Endothelial cell of umbilical vein (primary cell): Measurements from ENCODE around the gene MTG1. TPM values are rescaled to one million over a fixed set of nuclear protein-coding genes. Genes with fewer than 3 reads are reported as not detected.

Experiments
- BruUV-seq: library from RNA; stranded (reverse); fragments of 400-500 nt; replicated peaks from 2 replicates; lab custom pipeline; 2021; lab: Mats Ljungman, UMichigan
- CTCF ChIA-PET: fragments of 300-600, 350-600 bp; sonication (Branson Sonifier 250); formaldehyde crosslinking; loops from one replicate; lab custom pipeline; 2021; ENCODE audit warnings: antibody characterized with exemption, inconsistent platforms; lab: Charles Lee
- POLR2A ChIA-PET: fragments of 300-600, 350-600 bp; sonication (Branson Sonifier 250); formaldehyde crosslinking; loops from one replicate; lab custom pipeline; 2021; ENCODE audit warnings: antibody characterized with exemption, inconsistent platforms; lab: Charles Lee
- DNase-seq: peaks from one replicate; pipeline ENCODE4 v3.0.0-alpha.2; 2011; ENCODE audit warnings: low read depth, low spot score
- FAIRE-seq: peaks from 2 replicates; lab custom pipeline; 2011; peaks lifted over from hg19 to GRCh38; lab: Jason Lieb, UNC
- H2AFZ ChIP-seq: 2 replicates; pipeline ENCODE4 v1.6.0; 2012; ENCODE audit warnings: low read depth, low read length, control low read depth, inconsistent platforms
- H3K27ac ChIP-seq: 2 replicates; pipeline ENCODE4 v1.5.1; 2011; ENCODE audit warnings: low read depth, mild to moderate bottlenecking, control low read depth, low read length, moderate library complexity; ENCODE audit not compliant: insufficient read depth
- H3K27me3 ChIP-seq, 2 experiments: 2 replicates each; pipeline versions ENCODE4 v1.6.0 to v1.6.1; 2011; ENCODE audit warnings: low read length in 2 of 2, mixed read lengths in 1 of 2; ENCODE audit not compliant: control insufficient read depth in 2 of 2, insufficient read depth in 2 of 2
- H3K36me3 ChIP-seq, 2 experiments: 2 replicates in 1 of 2; 3 replicates in 1 of 2; pipeline ENCODE4 v1.5.1; 2011; ENCODE audit warnings: low read length in 2 of 2, mild to moderate bottlenecking in 1 of 2, moderate library complexity in 1 of 2; ENCODE audit not compliant: control insufficient read depth in 2 of 2, insufficient read depth in 2 of 2; ENCODE audit errors: extremely low read depth in 1 of 2
- H3K4me1 ChIP-seq: 3 replicates; pipeline ENCODE4 v1.5.1; 2011; ENCODE audit warnings: mild to moderate bottlenecking, low read length; ENCODE audit not compliant: control insufficient read depth, insufficient read depth; ENCODE audit errors: extremely low read depth
- H3K4me2 ChIP-seq: 2 replicates; pipeline ENCODE4 v1.6.1; 2011; ENCODE audit warnings: low read length, control low read depth, mixed read lengths; ENCODE audit not compliant: insufficient read depth
- H3K4me3 ChIP-seq, 3 experiments: fragments of 200-600 bp in 1 of 3; sonication (generic), shearing (Covaris generic) in 1 of 3; replicated peaks in 1 of 3; 2 replicates each; pipeline ENCODE4 v1.5.1; 2011 to 2016; ENCODE audit warnings: control low read depth in 3 of 3, low read length in 3 of 3, mild to moderate bottlenecking in 2 of 3, inconsistent platforms in 1 of 3, low read depth in 1 of 3, moderate library complexity in 1 of 3; ENCODE audit not compliant: insufficient read depth in 1 of 3
- H3K79me2 ChIP-seq: 2 replicates; pipeline ENCODE4 v1.6.0; 2012; ENCODE audit warnings: low read length, inconsistent platforms; ENCODE audit not compliant: control insufficient read depth, insufficient read depth
- H3K9ac ChIP-seq: replicated peaks from 2 replicates; pipeline ENCODE3; 2011; ENCODE audit warnings: low read length, control low read depth; ENCODE audit not compliant: insufficient read depth; ENCODE audit errors: extremely low read depth
- H3K9me1 ChIP-seq: replicated peaks from 3 replicates; pipeline ENCODE4 v1.6.0; 2011; ENCODE audit warnings: mild to moderate bottlenecking, low read length; ENCODE audit not compliant: control insufficient read depth, insufficient read depth; ENCODE audit errors: extremely low read depth
- H3K9me3 ChIP-seq: replicated peaks from 2 replicates; pipeline ENCODE4 v1.5.1; 2012; ENCODE audit warnings: low read length, inconsistent platforms; ENCODE audit not compliant: control insufficient read depth, insufficient read depth
- H4K20me1 ChIP-seq: replicated peaks from 2 replicates; pipeline ENCODE3; 2011; ENCODE audit warnings: mild to moderate bottlenecking, low read length; ENCODE audit not compliant: control insufficient read depth, insufficient read depth; ENCODE audit errors: extremely low read depth
- EZH2 ChIP-seq: IDR thresholded peaks from 2 replicates; pipeline ENCODE4 v1.6.1; 2012; ENCODE audit warnings: borderline replicate concordance, low read depth, mild to moderate bottlenecking, moderate library complexity, low read length, inconsistent platforms; ENCODE audit not compliant: severe bottlenecking
- FOS ChIP-seq: IDR thresholded peaks from 2 replicates; pipeline ENCODE4 v1.6.1; 2011; ENCODE audit warnings: mild to moderate bottlenecking, low read length, moderate library complexity, borderline replicate concordance; ENCODE audit not compliant: insufficient read depth
- GATA2 ChIP-seq: IDR thresholded peaks from 2 replicates; pipeline ENCODE4 v1.7.0; 2011; ENCODE audit warnings: low read depth, mild to moderate bottlenecking, moderate library complexity, mixed read lengths, low read length; ENCODE audit not compliant: insufficient read length, insufficient read depth
- JUN ChIP-seq: IDR thresholded peaks from 2 replicates; pipeline ENCODE4 v1.6.1; 2011; ENCODE audit warnings: borderline replicate concordance, low read depth; ENCODE audit not compliant: insufficient read length, insufficient read depth
- MYC ChIP-seq: IDR thresholded peaks from one replicate; pipeline ENCODE4 v1.6.1; 2011; ENCODE audit warnings: mild to moderate bottlenecking, low read depth, low read length
- POLR2A ChIP-seq: IDR thresholded peaks from 2 replicates; pipeline ENCODE4 v1.6.1; 2012; ENCODE audit warnings: low read depth, mild to moderate bottlenecking, control low read depth, low read length
- POLR2AphosphoS5 ChIP-seq: IDR thresholded peaks from 2 replicates; pipeline ENCODE4 v1.6.1; 2012; ENCODE audit warnings: low read depth, mild to moderate bottlenecking, control low read depth, low read length, moderate library complexity; ENCODE audit not compliant: insufficient read depth
- dilution Hi-C: fragments of 300-500 bp; cut with MboI; formaldehyde crosslinking; loops from one replicate; pipeline ENCODE4 v1.15.0; 2019; ENCODE audit warnings: low sequenced_read_pairs; ENCODE audit not compliant: extremely low pct_ligation_motif_present
- intact Hi-C: fragments of 100-400 bp; cut with micrococcal nuclease; formaldehyde crosslinking; loops from one replicate; pipeline ENCODE4 v1.10.0; 2022
- polyA plus RNA-seq, 4 experiments: library from polyadenylated mRNA; depleted of rRNA in 3 of 4; stranded (reverse) in 3 of 4; unstranded in 1 of 4; fragments of >200 nt; gene quantifications; 2 replicates each; pipeline versions ENCODE4 v1.2.1 to v1.2.3, GENCODE V29; 2011 to 2012; ENCODE audit warnings: missing spikeins in 1 of 4
- total RNA-seq: library from RNA; stranded (reverse); gene quantifications from 2 replicates; pipeline ENCODE4 v1.2.3, GENCODE V29; 2021
- TF ChIP-seq, protein P1 (sequence below), 2 donors: IDR thresholded peaks; 1 replicate in 1 of 2; 2 replicates in 1 of 2; pipeline ENCODE4 v1.5.1; 2011; ENCODE audit warnings: low read length in 2 of 2, mild to moderate bottlenecking in 2 of 2, moderate library complexity in 2 of 2, control low read depth in 1 of 2, inconsistent platforms in 1 of 2, low read depth in 1 of 2; ENCODE audit not compliant: insufficient read depth in 1 of 2; ENCODE audit errors: extremely low read depth in 1 of 2
- TF ChIP-seq, protein P2 (sequence below): IDR thresholded peaks from 2 replicates; pipeline ENCODE4 v1.6.1; 2011; ENCODE audit not compliant: insufficient read depth, insufficient read length

The MTG1 gene
- total and polyA plus RNA-seq, 2 donors (not counting 3 experiments of a cell fraction or from before 2014, with no cell fraction given), result 66.5 to 91.6 TPM

DNA sequence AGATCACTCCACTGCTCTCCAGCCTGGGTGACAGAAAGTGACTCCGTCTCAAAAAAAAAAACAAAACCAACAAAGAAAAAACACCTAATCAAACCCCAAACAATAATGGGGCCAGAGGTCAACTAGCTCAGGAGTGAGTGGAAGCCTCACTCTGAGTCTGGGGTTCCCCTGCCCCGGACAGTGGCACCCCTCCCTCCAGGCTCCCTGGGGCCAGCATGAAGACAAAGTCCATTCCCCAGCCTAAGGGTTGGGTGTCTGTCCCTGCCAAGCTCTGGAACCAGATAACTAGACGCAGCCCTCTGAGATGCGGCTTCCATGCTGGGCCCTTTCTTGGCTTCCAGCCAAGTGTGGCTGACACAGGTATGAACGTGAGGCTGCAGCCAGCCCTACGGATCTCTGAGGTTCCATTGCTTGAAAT, 34.4 kb upstream of the MTG1 start:
- no peak overlapping the region for H3K9ac ChIP-seq
- H2AFZ ChIP-seq, result no peak overlapping the region
- DNase-seq, result no peak
- H3K4me1 ChIP-seq, result peaks cover 3% of the 10 kb centered on the region
- no peak overlapping the region for H3K4me3 ChIP-seq
- POLR2A ChIA-PET, result interaction anchor here (0.6 kb wide), 1 partner anchor 12 kb away, joined by 4 read pairs; the partner anchor contains the start of gene PRAP1
- no peak overlapping the region for H3K27ac ChIP-seq
- H3K36me3 ChIP-seq, result peaks cover 0 to 6% of the 10 kb centered on the region in 2 experiments
- no peaks in the 10 kb centered on the region for H3K9me3 ChIP-seq
- no peak for TF ChIP-seq MYC
- TF ChIP-seq, protein P1, sequence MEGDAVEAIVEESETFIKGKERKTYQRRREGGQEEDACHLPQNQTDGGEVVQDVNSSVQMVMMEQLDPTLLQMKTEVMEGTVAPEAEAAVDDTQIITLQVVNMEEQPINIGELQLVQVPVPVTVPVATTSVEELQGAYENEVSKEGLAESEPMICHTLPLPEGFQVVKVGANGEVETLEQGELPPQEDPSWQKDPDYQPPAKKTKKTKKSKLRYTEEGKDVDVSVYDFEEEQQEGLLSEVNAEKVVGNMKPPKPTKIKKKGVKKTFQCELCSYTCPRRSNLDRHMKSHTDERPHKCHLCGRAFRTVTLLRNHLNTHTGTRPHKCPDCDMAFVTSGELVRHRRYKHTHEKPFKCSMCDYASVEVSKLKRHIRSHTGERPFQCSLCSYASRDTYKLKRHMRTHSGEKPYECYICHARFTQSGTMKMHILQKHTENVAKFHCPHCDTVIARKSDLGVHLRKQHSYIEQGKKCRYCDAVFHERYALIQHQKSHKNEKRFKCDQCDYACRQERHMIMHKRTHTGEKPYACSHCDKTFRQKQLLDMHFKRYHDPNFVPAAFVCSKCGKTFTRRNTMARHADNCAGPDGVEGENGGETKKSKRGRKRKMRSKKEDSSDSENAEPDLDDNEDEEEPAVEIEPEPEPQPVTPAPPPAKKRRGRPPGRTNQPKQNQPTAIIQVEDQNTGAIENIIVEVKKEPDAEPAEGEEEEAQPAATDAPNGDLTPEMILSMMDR (IDR thresholded peaks at IDR 0.05; ENCODE audit: extremely low read depth in 1 of 2, insufficient read depth in 1 of 2, low read depth in 1 of 2, low read length in 2 of 2), result no peak
- TF ChIP-seq, protein P2, sequence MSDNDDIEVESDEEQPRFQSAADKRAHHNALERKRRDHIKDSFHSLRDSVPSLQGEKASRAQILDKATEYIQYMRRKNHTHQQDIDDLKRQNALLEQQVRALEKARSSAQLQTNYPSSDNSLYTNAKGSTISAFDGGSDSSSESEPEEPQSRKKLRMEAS, result no peak
- no peak for TF ChIP-seq EZH2
- TF ChIP-seq FOS, result no peak
- TF ChIP-seq POLR2AphosphoS5, result no peak
- TF ChIP-seq JUN, result no peak
- TF ChIP-seq GATA2, result no peak
- no peak for TF ChIP-seq POLR2A
- no peaks in the 10 kb centered on the region for H3K9me1 ChIP-seq
- no TSS peak for BruUV-seq
- intact Hi-C loops, result no loop called here
- no peaks in the 10 kb centered on the region for H3K79me2 ChIP-seq
- FAIRE-seq, result no peak
- no peaks in the 10 kb centered on the region for H4K20me1 ChIP-seq
- no peak overlapping the region for H3K4me2 ChIP-seq
- CTCF ChIA-PET, result interaction anchor here (1.2 kb wide), 1 partner anchor 19 kb away, joined by 3 read pairs; no protein-coding TSS in a partner anchor
- dilution Hi-C loops, result no loop called here
- H3K27me3 ChIP-seq, result no peaks in the 10 kb centered on the region
